Lung (tissue), 12 donors: ENCODE results near the gene OGFRL1. TPM values are rescaled to one million over a fixed set of nuclear protein-coding genes. Genes with fewer than 3 reads are reported as not detected.

Experiments
- ATAC-seq: fragments of 200-7000 bp; cut with Tn5 transposase; one replicate; pipeline ENCODE4 v1.9.1; 2020; ENCODE audit warnings: moderate number of reproducible peaks; ENCODE audit not compliant: insufficient read depth, low FRiP score
- DNase-seq, 3 donors: peaks; one replicate each; pipeline ENCODE4 v3.0.0-alpha.2; 2013 to 2017
- H3K27ac ChIP-seq, 2 donors: one replicate each; pipeline ENCODE4 v1.5.1; 2013; ENCODE audit warnings: mild to moderate bottlenecking in 2 of 2, moderate library complexity in 2 of 2, control low read depth in 1 of 2, inconsistent platforms in 1 of 2, low read depth in 1 of 2, low read length in 1 of 2
- H3K27me3 ChIP-seq, 3 donors: one replicate each; pipeline ENCODE4 v1.5.1; 2013; ENCODE audit warnings: low read length in 2 of 3; ENCODE audit not compliant: control insufficient read depth in 3 of 3, insufficient read depth in 3 of 3
- H3K36me3 ChIP-seq, 4 donors: one replicate each; pipeline ENCODE4 v1.5.1; 2013; ENCODE audit warnings: low read length in 4 of 4, mild to moderate bottlenecking in 1 of 4, moderate library complexity in 1 of 4; ENCODE audit not compliant: control insufficient read depth in 4 of 4, insufficient read depth in 4 of 4
- H3K4me1 ChIP-seq, 5 donors: one replicate each; pipeline ENCODE4 v1.5.1; 2013; ENCODE audit warnings: low read length in 5 of 5, mild to moderate bottlenecking in 2 of 5, moderate library complexity in 1 of 5; ENCODE audit not compliant: control insufficient read depth in 5 of 5, insufficient read depth in 5 of 5
- H3K4me3 ChIP-seq: one replicate; pipeline ENCODE4 v1.5.1; 2013; ENCODE audit warnings: mild to moderate bottlenecking, control low read depth, moderate library complexity
- H3K9ac ChIP-seq, 2 donors: one replicate each; pipeline ENCODE4 v1.5.1; 2013; ENCODE audit warnings: low read length in 2 of 2, control low read depth in 1 of 2; ENCODE audit not compliant: insufficient read depth in 1 of 2
- H3K9me3 ChIP-seq, 4 donors: one replicate each; pipeline ENCODE4 v1.5.1; 2013; ENCODE audit warnings: low read length in 3 of 4, mild to moderate bottlenecking in 1 of 4, moderate library complexity in 1 of 4; ENCODE audit not compliant: control insufficient read depth in 4 of 4, insufficient read depth in 3 of 4
- polyA plus RNA-seq, 2 donors: library from polyadenylated mRNA; stranded (reverse); fragments of 200-250 nt; gene quantifications; one replicate each; pipeline ENCODE4 v1.2.1, GENCODE V29; 2013
- total RNA-seq, 2 donors: library from RNA; depleted of rRNA in 1 of 2; stranded (reverse); fragments of >200 nt in 1 of 2; gene quantifications; one replicate each; pipeline ENCODE4 v1.2.1, GENCODE V29; 2014 to 2021
- TF ChIP-seq, protein P1 (sequence below): IDR thresholded peaks from 2 replicates; pipeline ENCODE4 v1.5.1; 2012; ENCODE audit warnings: mild to moderate bottlenecking; ENCODE audit errors: control extremely low read depth, extremely low read depth
- donor health status: control.
- donor health status: control.
- donor health status: Bipolar disorder and iron deficiency.
- donor health status: healthy.
- donor health status: DM: yes; HTN: yes; CAD: no.

The OGFRL1 gene
- total and polyA plus RNA-seq, 4 donors: 6.7 to 24.0 (median 14.6) TPM

DNA sequence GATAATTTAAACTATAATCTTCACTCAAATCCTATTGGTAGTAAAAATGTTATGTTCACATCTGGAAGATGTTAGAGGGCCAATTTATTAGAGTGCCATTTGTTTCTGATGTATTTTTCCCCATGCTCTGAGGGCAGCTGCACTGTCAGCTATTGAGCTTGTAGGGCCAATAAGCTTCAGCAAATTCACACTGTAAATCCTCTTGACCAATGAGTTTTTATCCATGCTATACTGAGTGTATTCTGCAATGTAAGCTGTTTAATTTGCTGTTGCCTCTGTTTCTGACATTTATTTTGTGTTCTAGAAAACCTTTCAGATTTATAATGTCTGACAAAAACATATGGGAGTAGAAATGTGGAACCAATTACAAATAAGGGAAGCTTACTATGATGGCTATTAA, 62.6 kb downstream of the OGFRL1 start:
- Histone ChIP-seq H3K9ac (no peak overlapping the region), H3K4me3 (no peak overlapping the region), H3K27me3 (no peaks in the 10 kb centered on the region), H3K9me3 (no peaks in the 10 kb centered on the region), H3K27ac (peak overlapping the region in 1 of 2 donors; percentile 17), H3K4me1 (peaks cover 3 to 18% (median 11%) of the 10 kb centered on the region in 5 donors), H3K36me3 (no peaks in the 10 kb centered on the region)
- TF ChIP-seq, protein P1, sequence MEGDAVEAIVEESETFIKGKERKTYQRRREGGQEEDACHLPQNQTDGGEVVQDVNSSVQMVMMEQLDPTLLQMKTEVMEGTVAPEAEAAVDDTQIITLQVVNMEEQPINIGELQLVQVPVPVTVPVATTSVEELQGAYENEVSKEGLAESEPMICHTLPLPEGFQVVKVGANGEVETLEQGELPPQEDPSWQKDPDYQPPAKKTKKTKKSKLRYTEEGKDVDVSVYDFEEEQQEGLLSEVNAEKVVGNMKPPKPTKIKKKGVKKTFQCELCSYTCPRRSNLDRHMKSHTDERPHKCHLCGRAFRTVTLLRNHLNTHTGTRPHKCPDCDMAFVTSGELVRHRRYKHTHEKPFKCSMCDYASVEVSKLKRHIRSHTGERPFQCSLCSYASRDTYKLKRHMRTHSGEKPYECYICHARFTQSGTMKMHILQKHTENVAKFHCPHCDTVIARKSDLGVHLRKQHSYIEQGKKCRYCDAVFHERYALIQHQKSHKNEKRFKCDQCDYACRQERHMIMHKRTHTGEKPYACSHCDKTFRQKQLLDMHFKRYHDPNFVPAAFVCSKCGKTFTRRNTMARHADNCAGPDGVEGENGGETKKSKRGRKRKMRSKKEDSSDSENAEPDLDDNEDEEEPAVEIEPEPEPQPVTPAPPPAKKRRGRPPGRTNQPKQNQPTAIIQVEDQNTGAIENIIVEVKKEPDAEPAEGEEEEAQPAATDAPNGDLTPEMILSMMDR: no peak
- ATAC-seq: no peak
- DNase-seq: peak in 2 of 3 donors; percentile 60 to 63
